Right lobe of liver (tissue), 4 donors: ENCODE measurements around the gene LZTR1.

Experiments
- CTCF ChIP-seq, 4 donors: fragments of 200-600 bp in 3 of 4; fragments of 450-650 bp in 1 of 4; IDR thresholded peaks; one replicate each; pipeline versions ENCODE4 v1.5.1 to v1.8.0; 2016 to 2022; ENCODE audit warnings: antibody characterized with exemption in 4 of 4, mild to moderate bottlenecking in 2 of 4
- POLR2A ChIP-seq: fragments of 450-650 bp; IDR thresholded peaks from one replicate; pipeline ENCODE4 v1.6.1; 2017; ENCODE audit warnings: antibody characterized with exemption, mild to moderate bottlenecking
- donor health status: DM: no; HTN: no; CAD: no.
- donor health status: DM: no; HTN: no; CAD: no.
- donor health status: DM: no; HTN: yes; CAD: no.

GRCh38 chr22:21020802-21021429, 38.8 kb downstream of the LZTR1 start:
- TF ChIP-seq CTCF (IDR thresholded peaks at IDR 0.05) = peak in 2 of 4 donors; percentile 14 to 32
- no peak for TF ChIP-seq POLR2A
